ENCODE measurements around the gene TNFAIP3.

Gene TNFAIP3

DNA sequence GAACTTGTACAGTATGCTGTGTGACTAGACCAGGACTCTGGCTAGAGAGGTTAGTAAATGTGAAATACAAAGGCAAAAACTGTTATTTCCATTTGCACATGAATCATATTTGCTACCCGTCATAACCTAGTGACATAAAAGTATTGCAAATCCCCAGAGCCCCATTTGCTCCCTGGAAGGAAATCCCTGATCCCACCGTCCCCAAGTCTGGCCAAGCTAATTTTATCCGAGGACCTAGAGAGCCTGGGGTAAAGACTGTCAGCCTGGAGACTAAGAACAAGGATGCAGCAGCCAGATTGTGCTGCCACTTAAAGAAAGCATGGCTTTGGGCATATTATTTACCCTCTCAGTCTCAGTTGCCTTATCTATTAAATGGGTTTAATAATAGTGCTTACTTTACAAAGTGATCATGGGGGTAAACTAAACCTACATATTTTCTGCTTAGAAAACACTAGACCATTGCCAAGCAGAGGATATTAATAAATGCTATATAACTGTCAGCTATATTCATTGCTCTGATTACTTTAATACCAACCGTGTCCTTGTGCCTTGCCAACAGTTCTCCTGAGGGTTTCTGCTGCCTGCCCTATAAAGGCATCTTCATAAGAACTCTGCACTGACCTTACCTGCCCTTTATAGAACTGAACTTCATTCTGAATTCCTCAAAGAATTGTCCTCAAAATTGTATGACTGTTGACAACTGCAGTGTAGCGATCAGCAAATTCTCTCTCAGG lies 16.9 kb upstream of the TNFAIP3 start:
- FAIRE-seq: no peak
- no peak for TF ChIP-seq POLR2A (IDR thresholded peaks at IDR 0.05; ENCODE audit: low read depth, low read length)
- DNase-seq (ENCODE audit: insufficient read length, low spot score): no peak

DNA sequence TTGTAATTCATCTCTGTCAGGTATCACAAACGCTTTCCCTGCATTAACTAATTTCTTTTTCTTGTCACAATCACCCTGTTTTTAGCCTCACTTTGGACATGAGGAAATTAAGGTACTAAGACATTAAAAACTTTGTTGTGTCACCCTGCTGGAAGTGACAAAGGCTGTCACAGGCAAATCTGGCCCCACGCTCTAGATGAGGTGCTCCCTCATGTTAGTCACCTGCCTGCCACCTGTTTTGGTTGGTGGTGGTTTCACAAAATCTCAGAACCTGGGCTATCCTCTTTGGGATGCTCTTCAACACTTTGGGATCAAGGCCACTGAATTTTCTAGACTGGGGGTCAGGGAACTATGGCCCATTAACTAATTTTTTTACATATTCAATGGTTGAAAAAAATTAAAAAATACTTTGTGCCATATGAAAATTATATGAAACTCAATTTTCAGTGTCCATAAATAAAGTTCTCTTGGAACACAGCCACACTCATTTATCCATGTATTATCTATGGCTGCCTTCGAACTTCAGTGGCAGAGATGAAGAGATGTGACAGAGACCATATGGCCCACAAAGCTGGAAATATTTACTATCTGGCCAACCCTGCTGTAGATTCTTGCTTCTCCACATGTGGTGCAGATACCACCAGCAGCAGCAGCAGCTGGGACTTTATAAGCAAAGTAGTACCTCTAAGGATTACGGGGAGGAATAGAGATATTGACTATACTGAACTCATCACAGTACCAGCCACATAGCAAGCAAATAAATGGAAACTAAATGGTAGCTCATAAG lies 16.1 kb upstream of the TNFAIP3 start:
- no peak for FAIRE-seq
- DNase-seq (ENCODE audit: insufficient read length, low spot score): no peak

DNA sequence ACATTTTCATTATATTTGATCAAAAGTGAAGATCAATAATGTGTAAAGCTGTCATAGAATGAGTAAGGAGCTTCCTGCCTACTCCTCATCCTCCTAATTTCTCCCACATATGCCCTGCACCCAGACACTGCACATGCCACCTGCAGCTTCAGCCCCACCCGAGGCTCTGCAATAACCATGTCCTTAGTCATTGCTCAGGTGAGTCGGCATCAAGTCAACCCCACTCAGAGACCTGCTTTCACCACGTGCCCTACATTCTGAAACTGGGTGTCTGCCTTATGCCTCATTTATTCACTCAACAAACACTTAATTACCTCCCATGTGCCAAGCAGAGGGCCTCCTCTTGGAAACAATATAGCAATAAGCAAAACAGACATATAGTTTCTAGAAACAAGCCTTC lies 15.4 kb upstream of the TNFAIP3 start:
- FAIRE-seq (no peak), DNase-seq (ENCODE audit: insufficient read length, low spot score) (no peak)
- TF ChIP-seq POLR2A (IDR thresholded peaks at IDR 0.05; ENCODE audit: low read depth, low read length): no peak

More for the DNA sequence above, 16.1 kb upstream of the TNFAIP3 start:
- TF ChIP-seq POLR2A (IDR thresholded peaks at IDR 0.05; ENCODE audit: low read depth, low read length): no peak

DNA sequence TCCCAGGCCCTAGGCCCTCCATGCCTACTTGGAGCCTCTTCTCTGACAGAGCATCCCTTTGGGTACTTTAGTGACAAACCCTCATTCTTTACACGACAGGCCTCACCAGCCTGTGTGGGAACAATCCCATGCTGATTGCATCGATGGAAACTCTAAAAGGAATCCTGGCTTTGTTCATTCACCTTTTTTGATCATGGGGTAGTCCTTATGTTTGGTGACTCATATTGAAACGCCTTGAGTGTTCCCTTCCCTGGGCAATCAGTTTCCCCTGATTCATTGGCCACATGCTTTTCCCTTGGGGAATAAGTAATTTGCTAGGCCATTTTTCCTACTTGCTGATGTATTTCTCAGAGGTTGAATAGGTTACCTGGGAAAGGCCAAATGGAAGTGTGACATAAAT lies 14.7 kb upstream of the TNFAIP3 start:
- no peak for DNase-seq (ENCODE audit: insufficient read length, low spot score)
- TF ChIP-seq POLR2A (IDR thresholded peaks at IDR 0.05; ENCODE audit: low read depth, low read length): no peak
- FAIRE-seq: no peak

DNA sequence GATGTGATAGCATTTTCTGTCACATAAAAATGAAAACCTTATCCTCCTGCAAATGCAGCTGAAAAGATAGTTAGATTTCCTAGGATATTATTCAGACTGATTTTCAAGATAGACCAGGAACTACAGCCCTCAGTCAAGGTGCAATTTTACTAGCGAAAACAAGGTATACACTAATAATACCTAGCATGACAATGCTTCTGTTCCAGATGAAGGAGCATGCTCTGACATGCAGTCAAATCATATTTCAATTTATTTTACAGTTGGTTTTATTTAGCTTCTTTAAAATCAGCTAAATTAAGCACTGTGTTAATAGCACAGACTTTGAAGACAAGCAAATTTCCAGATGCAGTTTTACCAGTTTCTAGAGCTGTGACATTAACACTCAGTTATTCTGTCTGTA lies 14.2 kb upstream of the TNFAIP3 start:
- DNase-seq (ENCODE audit: insufficient read length, low spot score): no peak

DNA sequence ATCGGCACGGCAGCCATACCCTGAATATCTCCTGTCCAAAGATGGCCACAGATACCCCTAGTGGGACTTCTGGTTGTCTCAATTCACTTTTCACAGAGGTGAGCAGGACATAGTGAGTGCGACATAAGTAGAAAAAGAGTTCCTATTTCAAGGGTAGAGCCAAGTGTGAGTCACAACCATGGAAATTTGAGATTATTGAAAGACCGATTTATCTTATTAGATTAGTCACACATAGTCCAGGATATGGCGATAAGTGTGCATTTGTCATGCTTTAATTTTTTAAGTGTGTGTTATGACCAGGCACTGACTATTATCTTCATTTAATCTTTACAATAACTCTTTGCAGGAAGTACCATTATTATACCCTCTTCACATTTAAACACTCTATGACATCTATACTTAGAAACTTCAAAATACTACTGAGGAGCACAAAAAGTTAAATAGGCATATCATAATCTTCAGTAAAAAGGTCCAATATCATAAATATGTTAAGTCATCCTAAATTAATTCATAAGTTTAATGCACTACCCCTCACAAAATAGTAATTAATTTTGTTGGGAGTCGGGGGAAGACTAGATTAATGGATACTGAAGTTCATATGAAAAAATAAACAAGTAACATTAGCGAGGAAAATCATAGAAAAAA lies 13.4 kb upstream of the TNFAIP3 start:
- FAIRE-seq (no peak), DNase-seq (ENCODE audit: insufficient read length, low spot score) (no peak)
- no peak for TF ChIP-seq POLR2A (IDR thresholded peaks at IDR 0.05; ENCODE audit: low read depth, low read length)

More for the DNA sequence above, 14.2 kb upstream of the TNFAIP3 start:
- FAIRE-seq: no peak
- TF ChIP-seq POLR2A (IDR thresholded peaks at IDR 0.05; ENCODE audit: low read depth, low read length): no peak

DNA sequence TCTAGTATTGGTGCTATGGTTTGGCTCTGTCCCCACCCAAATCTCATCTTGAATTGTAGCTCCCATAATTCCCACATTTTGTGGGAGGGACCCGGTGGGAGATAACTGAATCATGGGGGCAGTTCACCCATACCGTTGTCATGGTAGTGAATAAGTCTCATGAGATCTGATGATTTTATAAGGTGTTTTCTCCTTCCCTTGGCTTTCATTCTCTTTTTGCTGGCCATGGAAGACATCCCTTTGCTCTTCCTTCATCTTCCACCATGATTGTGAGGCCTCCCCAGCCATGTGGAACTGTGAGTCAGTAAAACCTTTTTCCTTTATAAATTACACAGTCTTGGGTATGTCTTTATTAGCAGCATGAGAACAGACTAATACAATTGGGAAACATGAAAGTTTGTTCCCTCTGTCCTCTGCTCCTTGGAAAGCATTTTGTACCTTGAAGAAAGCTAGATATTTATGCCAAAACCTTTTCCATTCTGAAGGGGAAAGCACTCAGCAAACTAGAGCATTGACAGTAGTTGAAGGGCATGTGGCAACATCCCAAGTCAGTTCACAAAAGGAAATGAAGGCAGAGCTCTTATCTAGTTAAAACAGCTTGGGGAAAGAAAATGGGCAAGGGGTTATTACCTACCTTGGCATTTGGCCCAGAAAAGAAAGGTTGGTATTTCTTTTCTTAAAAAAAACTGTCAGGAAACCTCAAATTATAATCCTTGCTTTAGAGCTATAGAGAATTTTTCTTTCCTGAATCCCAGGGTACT lies 10.7 kb upstream of the TNFAIP3 start:
- TF ChIP-seq POLR2A (IDR thresholded peaks at IDR 0.05; ENCODE audit: low read depth, low read length): no peak
- FAIRE-seq (no peak), DNase-seq (ENCODE audit: insufficient read length, low spot score) (no peak)

DNA sequence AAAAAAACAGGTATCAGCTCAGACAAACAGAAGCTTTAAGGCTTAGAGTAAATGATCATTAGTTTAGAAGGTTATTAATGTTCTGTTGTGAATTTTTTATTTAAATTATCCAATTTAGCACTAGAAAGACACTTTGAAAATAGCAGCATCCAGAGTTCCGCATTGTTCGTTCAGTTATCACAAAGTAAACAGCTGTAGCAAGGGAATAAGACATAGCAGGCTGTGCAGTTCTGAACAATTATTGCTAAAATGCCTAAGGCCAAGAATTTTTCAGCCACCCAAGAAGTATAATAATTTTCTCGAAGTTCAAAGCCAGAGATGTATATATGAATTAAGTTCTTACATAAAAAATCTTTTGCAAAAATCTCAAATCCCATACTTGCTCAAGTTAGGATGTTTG lies 8.0 kb upstream of the TNFAIP3 start:
- no peak for DNase-seq (ENCODE audit: insufficient read length, low spot score)
- FAIRE-seq: no peak
- TF ChIP-seq POLR2A (IDR thresholded peaks at IDR 0.05; ENCODE audit: low read depth, low read length): no peak

DNA sequence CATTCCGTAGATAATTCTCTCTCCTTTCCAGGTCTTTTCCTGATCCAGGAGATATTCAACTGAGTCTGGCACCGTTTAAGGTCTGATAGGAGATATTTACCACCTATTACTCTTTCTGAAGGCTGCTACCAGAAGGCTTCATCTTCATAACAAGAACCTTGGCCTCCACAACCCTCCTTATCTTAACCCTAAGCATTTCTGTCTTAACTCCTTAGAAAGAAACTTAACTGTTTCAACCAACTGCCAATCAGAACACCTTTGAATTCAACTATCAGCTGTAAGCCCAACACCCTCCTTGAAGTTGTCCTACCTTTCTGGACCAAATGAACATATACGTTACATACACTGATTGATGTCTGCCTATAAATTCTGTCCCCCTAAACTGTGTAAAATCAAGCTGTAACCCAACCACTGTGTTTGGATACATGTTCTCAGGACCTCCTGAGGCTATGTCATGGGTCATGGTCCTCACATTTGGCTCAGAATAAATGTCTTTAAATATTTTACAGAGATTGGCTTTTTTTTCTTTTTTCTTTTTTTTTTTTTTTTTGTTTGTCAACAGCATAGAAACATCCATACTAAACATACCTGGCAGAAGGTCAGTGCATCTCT lies 6.6 kb upstream of the TNFAIP3 start:
- no peak for TF ChIP-seq POLR2A (IDR thresholded peaks at IDR 0.05; ENCODE audit: low read depth, low read length)
- FAIRE-seq: no peak

DNA sequence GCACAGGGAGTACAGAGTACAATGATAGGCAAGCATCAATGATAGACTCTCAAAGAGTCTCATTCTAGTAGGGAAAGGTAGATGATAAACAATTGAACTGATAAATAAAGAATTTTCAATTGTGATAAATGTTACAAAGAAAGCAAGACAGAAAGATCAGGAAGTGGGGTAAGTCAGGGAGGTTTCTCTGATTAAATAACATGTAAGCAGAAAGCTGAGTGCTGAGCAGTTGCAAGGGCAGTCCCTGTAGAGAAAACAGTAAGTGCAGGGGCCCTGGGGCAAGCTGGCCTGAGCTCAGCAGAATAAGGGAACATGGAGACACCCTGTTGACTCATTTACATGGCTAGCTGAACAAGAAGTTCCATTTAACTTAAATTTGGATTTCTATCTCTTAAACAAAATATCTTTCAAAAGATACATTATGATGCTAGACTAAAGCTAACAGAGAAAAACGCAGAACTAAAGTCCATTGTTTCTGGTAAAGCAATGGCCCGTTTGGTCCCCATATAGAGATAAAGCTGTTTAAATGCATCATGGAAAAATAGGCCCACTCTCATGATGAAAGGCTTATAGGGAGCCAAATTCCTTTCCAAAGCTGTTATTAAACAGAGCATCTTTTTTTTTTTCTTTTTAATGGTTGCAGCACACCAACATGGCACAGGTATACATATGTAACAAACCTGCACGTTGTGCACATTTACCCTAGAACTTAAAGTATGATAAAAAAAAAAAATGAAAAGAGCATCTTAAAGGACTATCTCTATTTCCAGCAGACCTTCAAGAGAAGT lies 5.3 kb upstream of the TNFAIP3 start:
- DNase-seq (ENCODE audit: insufficient read length, low spot score) (no peak), FAIRE-seq (no peak)
- TF ChIP-seq POLR2A (IDR thresholded peaks at IDR 0.05; ENCODE audit: low read depth, low read length): no peak

More for the DNA sequence above, 6.6 kb upstream of the TNFAIP3 start:
- DNase-seq (ENCODE audit: insufficient read length, low spot score): no peak

DNA sequence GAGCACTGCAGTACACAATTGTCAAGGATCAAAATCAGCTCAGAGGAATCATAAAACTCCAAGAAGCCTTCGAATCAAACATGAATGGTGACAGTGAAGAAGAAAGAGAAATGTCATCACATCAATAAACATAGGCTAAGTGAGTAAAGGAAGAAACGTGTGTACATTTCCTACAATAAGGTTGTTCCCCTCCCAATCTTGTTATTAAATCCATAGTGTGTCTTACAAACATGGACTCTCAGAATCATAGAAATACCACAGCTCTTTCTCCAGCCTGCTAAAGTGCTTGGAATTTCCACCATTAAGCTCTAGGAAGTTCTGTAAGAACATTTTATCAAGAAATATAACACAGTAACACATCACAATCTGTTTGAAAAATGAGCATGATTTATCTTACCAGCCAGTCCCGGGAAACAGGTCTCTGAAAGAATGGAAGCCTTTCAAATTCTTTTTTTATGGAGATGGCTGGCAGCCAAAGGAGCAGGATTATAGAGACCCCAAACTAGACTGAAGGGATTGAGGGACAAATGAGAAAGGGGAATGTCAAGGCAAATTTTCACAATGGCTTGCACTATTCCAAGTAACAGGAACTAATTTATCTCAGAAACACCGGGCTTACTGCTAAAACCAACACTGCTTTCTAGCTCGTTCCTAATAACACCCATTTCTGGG lies 4.5 kb upstream of the TNFAIP3 start:
- FAIRE-seq (no peak), DNase-seq (ENCODE audit: insufficient read length, low spot score) (no peak)
- no peak for TF ChIP-seq POLR2A (IDR thresholded peaks at IDR 0.05; ENCODE audit: low read depth, low read length)

DNA sequence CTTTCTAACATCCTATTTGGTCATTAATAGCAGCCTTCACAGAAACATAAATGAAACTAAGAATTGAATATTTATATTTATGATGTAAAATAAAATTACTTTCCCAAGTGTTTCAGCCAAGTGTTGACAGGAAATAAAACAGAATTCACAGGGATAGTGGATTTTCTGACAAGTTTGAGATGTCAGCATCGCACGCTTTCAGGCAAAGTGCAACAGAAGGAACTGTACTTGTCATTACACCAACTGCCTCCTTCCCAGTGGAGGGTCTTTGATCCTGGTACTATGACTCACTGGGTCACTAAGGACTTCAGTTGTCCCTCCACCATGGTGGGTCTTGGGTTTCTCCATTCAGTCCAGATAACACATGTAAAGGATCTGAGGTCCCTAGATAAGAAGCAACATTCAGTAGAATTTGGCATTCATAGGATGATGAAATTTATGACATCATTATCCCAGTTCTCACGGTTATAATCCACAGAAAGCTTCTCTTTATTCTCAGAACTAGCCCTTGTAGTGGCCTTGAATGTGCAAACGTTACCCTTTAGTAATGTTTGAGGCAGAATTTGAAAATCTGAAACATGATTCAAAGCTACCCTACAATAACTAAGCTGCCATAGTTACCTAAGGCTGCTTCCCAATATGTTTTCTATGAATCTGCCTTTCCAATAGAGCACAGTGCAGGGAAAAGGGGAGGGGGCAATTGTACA lies 3.8 kb upstream of the TNFAIP3 start:
- TF ChIP-seq POLR2A (IDR thresholded peaks at IDR 0.05; ENCODE audit: low read depth, low read length): no peak
- no peak for FAIRE-seq
- DNase-seq (ENCODE audit: insufficient read length, low spot score): no peak
